AG20443 (cell line): Measurements from ENCODE around the gene FAM110C.
"Not testable (repeated sequence)": the region's sequence is repeated elsewhere in the genome, so short reads cannot be mapped to it uniquely, and the experiment has no call there.

Experiments used
- DNase-seq: peaks from one replicate; pipeline ENCODE4 v3.0.0; 2012; ENCODE audit warnings: low spot score, mixed read lengths

The FAM110C gene

DNA sequence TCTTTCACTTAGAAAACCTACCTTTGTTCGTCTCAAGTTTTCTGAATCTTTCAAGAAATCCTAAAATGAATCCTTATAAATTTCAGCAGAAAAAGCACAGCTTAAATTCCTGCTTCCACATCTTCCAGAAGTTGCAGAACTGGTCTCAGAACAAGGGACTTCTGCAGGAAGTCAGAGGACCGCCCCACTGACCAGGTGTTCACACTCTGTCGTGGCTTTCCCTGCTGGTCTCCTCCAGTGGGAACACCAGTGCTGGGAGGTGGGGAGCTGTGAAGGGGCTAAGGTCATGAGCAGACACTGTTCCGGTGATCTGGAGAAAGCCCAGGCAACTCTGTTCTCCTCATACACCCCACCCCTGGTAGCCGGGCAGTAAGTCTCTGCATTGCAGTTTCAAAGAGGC, 3.5 kb downstream of the FAM110C start:
- no peak for DNase-seq

DNA sequence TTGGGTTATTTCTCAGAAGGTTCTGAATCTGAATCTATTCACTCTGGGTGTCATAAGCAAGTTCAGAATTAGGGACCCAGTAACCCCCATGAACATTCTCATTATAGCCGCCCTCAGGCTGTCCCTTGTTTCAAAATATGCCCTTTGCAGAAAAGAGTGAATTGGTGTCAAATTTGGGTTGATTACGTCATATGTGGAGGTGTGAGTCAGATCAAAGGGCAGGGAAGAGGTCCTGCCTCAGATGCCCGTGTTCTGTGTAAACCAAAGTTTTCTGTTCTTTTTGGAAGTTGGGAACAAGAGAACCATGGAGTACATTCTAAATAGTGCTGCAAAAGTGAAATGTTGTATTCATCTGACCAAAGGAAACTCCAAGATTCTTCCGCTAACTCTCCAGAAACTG, 5.8 kb downstream of the FAM110C start:
- DNase-seq = no peak

DNA sequence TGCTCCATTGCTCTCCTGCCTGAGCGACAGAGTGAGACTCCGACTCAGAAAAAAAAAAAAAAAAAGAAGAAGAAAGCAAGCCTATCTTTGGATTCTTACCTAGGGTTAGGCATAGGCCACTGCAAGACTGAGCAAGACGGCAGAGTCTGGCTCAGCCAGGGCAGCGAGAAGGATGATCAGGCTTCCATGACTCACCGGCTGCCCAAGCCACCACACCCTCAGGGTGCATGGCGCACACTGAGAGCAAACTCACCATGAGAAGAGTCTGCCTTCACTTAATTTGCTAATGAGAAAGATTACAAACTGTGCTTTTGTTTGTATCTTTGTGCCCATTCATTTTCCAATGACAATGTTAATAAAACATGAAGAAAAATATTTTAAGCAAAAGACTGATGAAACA, 8.2 kb downstream of the FAM110C start:
- DNase-seq = no peak

DNA sequence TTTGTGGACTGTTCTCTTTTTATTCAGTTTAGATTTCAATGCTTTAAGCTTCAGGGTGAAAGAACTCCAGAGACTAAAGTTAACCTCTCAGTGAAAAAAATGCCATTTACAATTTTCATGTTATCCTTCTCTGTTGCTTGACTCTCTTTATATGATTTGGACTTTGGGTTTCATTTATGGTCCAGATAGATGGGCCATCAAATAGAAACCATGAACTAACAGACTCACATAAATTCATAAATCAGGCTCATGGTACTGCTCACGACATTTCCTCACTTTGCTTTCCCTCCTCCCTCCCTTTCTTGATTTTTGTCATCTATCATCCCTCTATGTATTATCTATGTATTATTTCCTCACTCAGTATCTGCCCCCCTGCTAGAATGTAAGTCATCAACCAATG, 10.0 kb downstream of the FAM110C start:
- no peak for DNase-seq

DNA sequence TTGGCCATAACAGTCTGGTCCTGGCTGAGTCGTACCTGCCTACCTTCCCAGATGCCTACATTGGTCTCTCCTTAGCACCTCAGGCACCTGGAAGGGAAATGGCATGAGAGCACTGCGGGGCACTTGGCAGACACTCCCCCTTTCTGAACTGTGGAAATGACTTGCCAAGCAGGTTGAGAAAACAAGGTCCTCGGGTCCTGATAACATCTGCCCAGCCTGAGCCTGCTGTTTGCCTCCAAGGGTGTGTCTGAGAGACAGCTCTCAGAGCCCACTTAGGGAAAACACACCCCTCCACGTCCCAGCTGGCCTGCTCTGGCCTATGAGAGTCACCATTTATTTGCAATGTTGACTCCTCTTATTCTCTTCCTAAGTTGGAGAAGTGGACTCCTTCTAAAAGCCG, 10.5 kb downstream of the FAM110C start:
- no peak for DNase-seq

DNA sequence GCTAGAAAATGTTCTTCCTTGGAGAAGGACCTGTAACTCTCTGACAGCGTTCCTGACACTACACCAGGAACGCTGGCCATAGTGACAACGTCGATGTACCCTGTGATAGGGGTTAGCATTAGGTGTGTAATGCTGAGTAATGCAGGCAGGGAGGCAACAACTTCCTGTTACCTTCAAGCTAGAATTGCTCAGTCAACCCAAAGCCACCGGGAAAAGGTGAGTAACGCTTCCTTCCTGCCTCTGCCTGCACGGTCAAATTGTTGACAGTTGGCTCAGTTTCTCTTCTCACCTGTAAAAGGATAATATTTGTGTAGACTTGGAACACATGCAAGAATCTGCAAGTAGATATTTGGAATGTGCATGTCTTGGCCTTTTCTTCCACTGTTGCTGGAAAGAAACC, 12.7 kb downstream of the FAM110C start:
- no peak for DNase-seq

DNA sequence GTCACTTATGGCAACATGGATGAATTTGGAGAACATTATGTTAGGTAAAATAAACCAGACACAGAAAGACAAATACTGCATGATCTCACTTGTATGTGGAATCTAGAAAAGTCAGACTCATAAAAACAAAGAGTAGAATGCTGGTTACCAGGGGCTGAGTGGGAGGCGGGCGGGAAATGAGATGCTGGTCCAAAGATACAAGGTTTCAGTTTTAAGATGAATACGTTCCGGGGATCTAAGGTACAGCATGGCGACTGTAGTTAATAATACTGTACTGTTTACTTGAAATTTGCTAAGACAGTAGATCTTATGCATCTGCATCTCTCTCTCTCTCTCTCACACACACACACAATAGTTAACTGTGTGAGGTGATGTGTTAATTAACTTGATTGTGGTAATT, 14.2 kb downstream of the FAM110C start:
- DNase-seq = no peak

DNA sequence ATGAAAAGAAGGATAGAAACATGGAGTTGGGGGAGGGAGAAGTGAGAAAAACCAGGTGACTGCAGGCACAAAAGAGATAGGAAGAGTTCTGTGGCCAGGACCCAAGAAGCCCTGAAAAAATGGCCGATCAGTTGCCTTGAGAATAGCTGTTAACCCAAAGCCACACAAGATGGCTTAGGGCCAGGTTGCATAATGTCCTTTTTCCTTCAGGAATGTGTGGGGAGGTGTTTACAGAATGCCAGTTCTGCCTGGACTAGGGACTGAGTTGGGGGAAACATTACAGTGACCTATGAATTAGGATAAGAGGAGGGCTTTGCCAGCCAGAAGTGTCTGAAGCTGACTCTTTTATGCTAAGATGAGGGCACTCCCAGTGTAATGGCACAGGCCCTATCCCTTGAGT, 17.1 kb downstream of the FAM110C start:
- DNase-seq = no peak

DNA sequence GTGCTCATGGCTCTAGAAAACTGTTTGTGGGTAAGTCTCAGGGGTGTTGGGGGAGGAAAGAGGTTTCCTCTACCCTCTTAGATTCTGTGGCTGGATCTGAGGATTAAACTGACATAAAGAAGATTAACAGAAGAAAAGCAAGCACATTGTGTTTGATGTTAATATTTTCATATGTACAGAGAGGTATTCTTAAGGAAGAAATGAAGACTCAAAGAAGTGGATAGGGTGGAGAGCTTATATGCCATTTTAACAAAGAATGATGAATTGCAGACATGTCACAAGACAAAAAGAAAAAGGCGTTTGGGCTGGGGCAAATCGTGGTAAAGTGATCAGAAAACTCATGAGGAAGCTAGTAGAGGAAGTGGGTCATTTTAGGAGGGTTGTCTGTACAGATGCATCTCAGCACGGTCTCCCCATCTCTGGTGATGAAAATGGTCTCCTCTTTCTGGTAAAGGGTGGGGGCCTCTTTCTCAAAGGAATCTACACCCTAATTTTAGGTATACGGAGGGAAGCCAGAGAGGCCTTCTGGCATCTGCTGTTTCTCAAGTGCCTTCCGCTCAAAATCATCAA, 17.8 kb downstream of the FAM110C start:
- no peak for DNase-seq

DNA sequence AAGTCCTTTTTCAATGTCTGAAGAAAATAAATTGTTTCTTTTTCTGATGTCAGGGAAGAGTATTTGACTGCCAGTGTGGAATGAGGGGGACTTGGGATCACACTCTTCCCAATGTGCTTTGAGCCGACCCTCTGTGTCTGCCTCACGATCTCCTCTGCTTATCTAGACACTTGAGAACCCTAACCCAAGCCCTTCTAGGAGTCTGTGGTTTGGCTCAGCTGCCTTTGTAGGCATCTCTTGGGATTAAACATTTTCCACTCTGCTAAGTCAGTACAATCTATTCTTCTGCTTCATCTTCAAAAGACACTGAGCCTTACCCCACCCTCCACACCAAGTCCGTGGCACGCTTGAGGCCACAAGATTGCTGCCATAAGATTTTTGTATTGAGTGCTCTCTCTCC, 19.4 kb downstream of the FAM110C start:
- DNase-seq = no peak

DNA sequence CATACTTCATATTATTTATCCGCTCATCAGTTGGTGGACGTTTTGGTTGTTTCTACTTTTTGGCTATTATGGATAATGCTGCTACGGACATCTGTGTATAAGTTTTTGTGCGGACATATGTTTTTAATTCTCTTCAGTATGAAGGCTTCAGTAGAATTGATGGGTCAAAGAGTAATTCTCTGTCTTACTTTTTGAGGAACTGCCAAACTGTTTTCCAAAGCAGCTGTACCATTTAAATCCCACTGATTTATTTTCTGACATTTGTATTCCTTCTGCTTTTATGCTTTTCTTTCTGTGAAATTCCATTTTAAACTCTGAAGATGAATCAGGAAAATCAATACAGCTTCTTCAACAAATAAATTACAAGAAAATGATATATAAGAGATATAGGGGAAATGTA, 20.8 kb downstream of the FAM110C start:
- DNase-seq = no peak

DNA sequence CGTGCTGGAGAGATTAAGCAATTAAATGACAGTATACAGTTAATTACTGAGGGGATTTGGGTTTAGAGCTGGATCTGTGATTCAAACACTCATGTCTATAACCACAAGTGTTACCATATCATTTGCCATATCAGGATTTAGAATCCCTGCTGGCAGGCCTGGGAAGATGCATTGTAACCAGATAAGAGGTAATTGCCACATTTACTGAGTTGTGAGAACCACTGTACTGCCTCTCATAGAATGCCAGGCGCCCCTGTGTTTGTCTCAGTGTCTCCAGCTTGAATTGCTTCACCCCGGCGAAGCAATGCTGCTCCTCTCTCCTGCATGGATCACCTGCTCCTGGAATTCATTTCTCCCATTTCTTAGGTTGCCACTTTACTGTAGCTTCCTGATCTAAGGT, 21.7 kb downstream of the FAM110C start:
- not testable (repeated sequence) for DNase-seq

DNA sequence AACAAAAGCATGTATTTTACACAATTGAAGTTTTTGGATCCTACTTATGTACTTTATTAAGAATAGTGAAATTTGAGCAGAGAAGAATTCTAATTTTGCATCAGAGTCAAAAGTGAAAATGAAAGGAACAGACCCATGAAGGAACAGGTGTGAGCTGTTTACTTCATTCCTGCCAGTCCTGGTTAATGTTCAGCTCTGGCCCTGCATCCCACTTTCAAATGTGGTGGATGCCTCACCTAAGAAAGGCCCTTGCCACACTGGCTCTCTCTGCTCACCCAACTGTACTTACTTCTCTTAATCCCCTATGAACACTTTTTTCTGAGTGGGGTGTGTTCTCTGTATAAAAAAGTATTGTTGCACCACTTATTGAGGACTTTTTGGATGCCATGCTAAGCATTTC, 22.2 kb downstream of the FAM110C start:
- DNase-seq = no peak

DNA sequence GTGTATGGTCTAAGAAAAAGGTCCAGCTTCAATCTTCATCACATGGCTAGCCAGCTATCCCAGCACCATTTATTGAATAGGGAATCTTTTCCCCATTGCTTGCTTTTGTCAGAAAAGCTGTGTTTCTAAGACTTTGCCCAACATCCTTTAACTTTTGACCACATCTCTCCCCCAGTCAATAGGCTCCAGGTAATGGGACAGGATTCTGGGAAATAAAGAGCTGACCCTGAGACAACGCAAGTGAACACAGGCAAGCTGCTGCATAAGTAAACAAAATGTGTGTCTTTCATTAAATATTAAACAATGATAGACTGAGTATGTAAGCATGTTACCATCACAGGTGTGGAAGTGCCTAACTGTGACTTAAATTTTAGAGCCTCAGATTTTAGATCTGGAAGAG, 23.0 kb downstream of the FAM110C start:
- DNase-seq = no peak

DNA sequence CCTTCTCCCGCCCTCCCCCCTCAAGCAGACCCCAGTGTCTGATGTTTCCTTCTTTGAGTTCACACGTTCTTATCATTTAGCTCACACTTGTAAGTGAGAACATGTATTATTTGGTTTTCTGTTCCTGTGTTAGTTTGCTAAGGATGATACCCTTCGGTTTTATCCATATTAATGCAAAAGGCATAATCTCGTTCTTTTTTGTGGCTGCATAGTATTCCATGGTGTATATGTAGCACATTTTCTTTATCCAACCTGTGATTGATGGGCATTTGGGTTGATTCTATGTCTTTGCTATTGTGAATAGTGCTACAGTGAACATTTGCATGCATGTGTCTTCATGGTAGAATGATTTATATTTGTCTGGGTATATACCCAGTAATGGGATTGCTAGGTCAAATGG, 24.1 kb downstream of the FAM110C start:
- not testable (repeated sequence) for DNase-seq

DNA sequence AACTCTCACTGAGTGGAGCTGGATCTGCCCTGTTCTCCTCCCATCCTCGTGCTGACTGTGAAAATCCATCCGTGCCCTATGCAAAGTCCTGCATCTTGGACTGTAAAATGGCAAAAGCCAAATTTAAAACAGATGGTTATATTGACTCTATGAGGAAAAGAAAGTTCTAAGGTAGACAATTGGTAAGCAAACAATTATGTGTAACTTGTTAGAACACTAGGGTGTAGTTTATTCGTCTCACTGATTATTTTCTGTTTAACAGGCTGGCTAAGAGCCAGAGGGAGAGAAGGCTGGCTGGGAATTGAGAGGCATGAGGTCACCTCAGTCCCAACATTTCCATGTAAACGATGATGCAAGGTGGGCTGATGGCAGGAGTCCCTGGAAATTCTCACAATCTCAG, 26.0 kb downstream of the FAM110C start:
- not testable (repeated sequence) for DNase-seq

DNA sequence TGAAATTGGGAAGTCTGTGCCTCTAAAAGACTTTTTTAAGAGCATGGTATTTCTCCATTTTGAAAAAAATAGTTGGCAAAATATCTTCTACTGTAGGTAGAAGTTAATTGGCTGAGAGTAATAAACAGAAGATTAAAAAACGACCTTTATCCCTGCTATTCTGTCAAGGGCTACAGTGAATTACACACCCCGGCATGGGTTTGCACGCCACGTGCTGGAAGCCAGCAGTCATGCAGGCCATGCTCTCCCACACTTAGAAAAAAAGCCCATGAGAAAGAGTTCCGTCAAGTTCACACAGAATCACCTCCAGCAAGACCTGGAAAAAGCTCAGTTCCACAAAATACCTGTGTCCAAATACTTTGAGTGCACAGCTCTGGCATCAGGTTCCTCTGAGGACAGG, 26.8 kb downstream of the FAM110C start:
- no peak for DNase-seq

DNA sequence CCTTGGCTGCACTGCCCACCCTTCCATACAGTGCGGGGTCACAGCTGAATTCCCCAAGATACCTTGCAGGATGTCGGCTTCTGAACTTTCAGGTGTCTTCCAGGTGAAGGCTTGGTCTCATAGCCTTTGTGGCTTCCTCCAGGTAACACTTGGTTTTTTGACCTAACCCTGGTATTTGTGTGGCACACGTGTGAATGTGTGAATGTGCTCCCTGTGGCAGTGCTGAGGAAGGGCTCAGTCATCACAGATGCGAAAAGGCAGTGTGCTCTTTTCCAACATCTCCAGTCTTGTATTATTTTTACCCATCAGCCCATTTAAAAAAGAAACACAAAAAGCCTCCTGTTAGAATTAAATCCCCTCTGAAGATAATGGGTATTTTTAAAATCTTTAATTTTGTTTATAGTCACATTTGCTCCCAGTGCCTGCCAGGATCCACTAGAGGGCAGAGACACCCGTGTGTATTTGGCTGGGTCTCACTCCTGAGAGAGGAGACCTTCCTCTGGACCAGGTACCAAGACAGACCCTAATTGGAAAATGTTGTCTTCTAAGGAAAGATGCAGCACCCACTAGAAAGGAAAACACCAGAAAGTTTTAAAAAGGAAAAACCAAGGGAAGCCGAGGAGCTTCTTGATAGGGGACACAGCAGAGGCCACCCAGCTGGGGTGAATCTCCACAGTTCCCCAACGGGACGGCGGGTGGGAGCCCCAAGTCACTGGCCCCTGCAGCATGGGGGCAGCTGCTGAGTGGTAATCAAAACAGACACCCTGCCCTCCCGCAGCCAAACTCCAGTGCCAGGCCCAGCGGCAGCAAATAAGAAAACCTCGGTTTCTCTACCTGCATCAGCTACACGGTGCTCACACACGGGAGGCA, 27.7 kb downstream of the FAM110C start:
- DNase-seq = no peak

DNA sequence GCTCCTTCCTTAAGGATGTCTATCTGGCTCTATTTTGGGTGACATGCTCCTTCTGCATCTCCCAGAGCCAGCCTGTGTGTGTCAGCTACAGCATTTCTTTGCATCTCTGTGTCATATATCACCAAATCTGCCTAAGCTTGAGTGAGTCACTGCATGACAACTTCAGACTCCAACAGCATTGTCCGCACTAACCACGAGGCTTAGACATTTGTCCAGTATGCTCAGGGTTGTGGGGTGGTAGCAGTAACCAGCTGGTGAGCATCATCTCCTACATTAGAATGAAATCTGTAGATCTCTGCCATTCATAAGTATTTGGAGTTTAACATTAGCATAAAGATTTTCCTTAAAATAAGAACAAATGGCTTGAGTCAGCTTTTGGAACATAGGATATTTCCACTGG, 30.4 kb downstream of the FAM110C start:
- not testable (repeated sequence) for DNase-seq

DNA sequence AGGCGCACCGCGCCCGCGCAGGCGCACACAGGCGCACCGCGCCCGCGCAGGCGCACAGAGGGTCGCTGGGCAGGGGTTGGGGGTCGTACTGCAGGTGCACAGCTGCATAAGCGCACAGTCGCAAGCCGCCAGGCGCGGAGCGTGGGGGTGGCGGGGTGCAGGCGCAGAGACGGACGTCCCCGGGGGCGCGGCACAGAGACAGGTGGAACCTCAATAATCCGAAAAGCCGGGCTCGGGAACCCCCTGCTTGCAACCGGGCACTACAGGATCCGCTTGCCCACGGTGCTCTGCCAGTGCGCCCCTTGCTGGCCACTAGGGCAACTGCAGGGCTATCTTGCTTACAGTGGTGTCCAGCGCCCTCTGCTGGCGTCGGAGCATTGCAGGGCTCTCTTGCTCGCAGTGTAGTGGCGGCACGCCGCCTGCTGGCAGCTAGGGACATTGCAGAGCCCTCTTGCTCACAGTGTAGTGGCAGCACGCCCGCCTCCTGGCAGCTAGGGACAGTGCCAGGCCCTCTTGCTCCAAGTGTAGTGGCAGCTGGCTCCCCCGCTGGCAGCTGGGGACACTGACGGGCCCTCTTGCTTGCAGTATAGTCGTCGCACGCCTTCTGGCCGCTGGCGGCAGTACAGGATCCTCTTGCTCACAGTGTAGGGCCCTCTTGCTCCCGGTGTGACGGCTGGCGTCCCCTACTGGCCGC, 34.9 kb downstream of the FAM110C start:
- no peak for DNase-seq

DNA sequence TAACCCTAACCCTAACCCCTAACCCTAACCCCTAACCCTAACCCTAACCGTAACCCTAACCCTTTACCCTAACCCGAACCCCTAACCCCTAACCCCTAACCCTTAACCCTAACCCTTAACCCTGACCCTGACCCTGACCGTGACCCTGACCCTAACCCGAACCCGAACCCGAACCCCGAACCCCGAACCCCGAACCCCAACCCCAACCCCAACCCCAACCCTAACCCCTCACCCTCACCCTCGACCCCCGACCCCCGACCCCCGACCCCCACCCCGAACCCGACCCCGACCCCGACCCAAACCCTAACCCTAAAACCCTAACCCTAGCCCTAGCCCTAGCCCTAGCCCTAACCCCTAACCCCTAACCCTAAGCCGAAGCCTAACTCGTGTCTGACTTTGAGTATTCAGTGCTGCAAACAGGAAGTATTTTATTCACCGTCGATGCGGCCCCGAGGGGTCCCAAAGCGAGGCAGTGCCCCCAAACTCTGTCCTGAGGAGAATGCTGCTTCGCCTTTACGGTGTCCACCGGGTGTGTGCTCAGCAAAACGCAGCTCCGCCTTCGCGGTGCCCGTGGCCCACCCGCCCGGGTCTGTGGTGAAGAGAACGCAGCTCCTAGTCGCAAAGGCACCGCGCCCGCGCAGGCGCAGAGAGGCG, 36.0 kb downstream of the FAM110C start:
- DNase-seq = no peak
